GM19025 (cell line): ENCODE data around the gene CLCN7.
A peak's percentile ranks its signal among the peaks of the same experiment; 100 is the strongest.

Source experiments
- ATAC-seq: cut with Tn5 transposase; IDR thresholded peaks from one replicate; pipeline ENCODE4 v1.9.1; 2021; ENCODE audit warnings: mild to moderate bottlenecking, low read depth, moderate library complexity; ENCODE audit not compliant: unreplicated experiment

CLCN7 gene, protein sequence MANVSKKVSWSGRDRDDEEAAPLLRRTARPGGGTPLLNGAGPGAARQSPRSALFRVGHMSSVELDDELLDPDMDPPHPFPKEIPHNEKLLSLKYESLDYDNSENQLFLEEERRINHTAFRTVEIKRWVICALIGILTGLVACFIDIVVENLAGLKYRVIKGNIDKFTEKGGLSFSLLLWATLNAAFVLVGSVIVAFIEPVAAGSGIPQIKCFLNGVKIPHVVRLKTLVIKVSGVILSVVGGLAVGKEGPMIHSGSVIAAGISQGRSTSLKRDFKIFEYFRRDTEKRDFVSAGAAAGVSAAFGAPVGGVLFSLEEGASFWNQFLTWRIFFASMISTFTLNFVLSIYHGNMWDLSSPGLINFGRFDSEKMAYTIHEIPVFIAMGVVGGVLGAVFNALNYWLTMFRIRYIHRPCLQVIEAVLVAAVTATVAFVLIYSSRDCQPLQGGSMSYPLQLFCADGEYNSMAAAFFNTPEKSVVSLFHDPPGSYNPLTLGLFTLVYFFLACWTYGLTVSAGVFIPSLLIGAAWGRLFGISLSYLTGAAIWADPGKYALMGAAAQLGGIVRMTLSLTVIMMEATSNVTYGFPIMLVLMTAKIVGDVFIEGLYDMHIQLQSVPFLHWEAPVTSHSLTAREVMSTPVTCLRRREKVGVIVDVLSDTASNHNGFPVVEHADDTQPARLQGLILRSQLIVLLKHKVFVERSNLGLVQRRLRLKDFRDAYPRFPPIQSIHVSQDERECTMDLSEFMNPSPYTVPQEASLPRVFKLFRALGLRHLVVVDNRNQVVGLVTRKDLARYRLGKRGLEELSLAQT

DNA sequence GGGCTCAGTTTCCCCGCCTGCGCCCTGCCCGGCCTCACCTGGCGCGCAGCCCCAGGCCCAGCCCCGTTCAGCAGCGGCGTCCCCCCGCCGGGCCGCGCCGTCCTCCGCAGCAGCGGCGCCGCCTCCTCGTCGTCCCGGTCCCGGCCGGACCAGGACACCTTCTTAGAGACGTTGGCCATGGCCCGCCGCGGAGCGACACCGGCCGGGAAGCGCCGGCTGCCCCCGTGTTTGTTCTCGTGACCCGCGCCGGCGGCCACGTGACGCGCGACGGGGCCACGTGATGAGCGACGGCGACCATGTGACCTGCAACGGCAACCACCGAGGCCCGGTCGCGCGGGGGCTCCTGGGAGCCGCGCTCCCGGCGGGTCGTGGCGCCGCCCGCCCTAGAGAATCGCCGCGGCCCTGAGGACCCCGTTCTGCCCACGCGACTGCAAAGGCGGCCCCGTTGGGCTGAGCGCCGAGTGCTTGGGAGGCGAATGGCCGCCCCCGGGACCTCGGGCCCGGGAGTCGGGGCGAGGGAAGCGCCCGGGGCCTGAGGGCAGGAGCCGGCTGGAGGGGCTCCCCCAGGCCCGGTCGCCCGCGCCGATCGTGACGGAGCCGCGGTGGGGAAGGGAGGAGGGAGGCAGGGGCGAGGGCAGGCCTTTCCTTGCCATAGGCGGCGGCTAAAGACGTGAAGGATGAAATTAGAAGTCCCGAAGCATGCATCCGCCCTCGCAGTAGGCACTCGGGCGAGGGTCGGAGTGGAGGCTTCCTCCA, at the start of gene CLCN7:
TSS of gene CLCN7 (minus strand) at position 233 of the 756 bp plus-strand sequence. CDS start at position 179, 54 bp downstream.
- ATAC-seq, result peak; percentile 71

DNA sequence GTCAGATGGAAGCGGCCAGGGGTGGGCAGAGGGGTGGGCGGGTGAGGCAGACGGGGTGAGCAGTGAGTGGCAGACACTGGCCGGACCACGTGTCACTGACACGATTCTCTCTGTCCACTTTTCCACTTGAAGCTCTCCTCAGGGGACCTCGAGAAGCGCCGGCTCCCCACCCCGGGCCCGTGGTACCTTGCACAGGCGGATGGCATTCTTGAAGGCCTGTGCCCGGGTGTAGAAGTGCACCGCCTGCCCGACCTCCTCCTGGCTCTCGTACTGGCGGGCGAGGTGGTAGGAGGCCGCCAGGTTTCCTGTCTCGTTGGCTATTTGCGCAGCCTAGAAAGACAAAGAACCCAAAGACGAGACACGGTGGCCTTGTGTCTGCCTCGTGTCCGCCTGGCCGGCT, 49.5 kb upstream of the CLCN7 start:
- no peak for ATAC-seq

DNA sequence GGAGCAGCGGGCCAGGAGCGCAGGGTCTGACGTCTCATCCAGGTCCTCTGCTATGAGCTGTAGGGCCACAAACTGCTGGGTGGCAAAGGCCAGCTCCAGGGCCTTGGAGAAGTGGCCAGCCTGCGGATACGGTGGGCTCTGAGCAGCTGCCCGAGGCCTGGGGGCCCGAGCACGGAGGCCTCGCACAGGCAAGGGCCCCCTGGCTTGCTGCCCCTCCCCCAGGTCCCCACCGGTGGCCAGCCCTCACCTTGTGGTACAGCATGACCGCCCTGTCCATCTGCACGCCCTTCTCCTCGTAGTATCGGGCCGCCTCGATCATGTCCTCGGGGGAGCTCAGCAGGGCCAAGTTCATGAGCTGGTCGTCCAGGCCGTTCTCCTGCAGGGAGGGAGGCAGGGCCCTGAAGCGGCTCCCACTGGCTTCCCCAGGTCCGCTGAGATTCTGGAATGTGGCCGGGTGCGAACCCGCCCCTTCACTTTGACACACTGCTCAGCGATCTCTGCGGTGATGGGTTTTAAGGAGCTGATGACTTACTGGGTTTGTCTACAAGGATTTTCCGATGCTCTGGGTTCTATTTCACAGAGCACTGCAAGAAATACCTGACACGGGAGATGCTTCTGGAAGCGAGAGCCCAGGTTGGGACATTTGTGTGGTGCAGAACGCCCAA, 48.9 kb upstream of the CLCN7 start:
- ATAC-seq, result no peak

DNA sequence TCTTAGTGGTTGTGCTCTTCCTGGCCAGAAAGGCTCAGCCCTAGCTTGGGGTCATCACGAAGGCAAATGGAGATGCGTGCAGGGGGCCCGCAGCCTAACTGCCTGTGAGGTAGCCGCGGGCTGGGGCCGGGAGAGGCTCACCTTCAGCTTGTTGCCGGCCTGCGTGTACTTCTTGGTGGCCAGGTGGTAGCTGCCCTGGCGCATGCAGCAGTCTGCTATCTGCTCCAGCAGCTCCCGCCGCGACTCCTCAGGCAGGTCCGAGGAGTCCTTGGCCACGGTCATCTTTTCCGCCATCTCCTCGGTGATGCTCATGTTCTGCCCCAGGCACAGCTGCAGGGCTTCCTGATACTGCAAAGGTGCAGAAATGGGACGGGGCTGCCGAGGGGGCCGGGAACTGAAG, 45.6 kb upstream of the CLCN7 start:
- ATAC-seq, result no peak

DNA sequence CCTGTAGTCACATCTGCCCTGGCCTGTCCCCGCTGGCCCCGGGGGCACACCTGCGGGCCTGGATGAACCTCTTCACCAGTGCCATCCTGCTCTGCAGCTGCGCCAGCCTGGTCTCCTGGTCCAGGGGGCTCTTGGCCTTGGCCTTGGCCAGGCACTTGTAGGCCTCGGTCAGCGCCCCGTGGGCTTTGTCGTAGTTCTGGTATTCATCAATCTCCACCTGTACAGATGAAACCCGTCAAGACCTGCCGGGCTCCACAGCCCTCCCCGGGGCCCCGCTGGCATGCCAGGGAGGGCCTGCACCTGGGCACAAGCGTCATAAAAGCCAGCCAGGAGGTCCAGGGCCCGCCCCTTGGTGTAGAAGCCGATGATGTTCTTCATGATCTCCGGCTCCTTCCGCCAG, 45.0 kb upstream of the CLCN7 start:
- no peak for ATAC-seq

DNA sequence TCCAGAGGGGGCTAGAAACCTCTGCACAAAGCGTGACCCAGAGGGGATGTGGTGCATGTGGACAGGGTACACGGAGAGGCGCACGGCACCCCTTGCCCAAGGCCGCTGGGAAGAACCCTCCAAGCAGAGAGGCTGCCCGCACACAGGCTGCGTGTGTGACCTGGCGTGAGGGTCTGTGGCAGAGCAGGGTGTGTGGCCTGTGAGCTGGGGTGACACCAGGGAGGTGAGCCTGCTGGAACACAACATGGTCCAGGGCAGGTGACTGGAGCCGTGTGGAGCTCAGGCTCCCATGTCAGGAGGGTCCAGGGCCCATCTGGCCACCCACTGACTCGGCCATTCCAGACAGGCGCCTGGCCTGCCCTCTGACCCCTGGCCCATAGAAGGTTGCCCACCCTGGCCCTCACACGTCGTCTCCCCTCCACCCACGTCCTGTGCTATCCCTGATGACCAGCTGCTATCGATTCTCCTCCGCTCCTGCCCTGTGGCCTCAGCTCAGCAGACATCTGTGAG, 43.9 kb upstream of the CLCN7 start:
- ATAC-seq, result no peak

DNA sequence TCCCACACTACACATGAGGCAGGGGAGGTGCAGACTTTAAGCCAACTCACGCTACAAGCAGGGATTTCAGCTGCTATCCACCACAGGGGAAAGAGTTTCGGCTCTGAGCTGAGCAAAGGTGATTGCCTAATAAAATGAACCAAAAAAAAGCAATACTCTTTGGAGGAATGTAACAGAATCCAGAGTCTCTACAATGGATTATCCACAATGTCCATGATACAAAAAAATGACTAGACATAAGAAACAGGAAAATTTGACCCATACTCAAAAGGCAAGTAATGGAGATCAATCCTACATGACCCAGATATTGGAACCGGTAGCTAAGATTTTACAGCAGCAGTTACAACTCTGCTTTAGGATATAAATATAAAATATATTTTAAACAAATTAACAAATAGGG, 39.7 kb upstream of the CLCN7 start:
- ATAC-seq, result no peak

DNA sequence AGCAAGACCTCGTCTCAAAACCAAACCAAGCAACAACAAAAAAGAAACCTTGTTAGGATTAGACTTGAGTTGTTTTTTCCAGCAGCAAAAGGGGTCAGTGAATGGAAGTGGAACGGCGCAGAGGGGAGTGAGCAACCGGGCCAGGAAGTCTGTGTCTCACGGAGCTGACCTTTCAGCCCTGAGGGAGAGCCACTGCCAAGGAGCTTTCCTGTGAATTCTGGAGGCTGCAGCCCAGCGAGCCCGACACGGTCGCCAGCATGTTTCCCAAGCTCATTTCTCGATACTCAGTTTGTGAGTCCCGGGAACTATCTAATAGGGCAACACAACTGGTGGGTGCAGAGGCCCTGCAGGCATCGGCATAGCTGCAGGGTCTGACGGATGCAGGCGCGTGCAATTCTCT, 37.9 kb upstream of the CLCN7 start:
- no peak for ATAC-seq

DNA sequence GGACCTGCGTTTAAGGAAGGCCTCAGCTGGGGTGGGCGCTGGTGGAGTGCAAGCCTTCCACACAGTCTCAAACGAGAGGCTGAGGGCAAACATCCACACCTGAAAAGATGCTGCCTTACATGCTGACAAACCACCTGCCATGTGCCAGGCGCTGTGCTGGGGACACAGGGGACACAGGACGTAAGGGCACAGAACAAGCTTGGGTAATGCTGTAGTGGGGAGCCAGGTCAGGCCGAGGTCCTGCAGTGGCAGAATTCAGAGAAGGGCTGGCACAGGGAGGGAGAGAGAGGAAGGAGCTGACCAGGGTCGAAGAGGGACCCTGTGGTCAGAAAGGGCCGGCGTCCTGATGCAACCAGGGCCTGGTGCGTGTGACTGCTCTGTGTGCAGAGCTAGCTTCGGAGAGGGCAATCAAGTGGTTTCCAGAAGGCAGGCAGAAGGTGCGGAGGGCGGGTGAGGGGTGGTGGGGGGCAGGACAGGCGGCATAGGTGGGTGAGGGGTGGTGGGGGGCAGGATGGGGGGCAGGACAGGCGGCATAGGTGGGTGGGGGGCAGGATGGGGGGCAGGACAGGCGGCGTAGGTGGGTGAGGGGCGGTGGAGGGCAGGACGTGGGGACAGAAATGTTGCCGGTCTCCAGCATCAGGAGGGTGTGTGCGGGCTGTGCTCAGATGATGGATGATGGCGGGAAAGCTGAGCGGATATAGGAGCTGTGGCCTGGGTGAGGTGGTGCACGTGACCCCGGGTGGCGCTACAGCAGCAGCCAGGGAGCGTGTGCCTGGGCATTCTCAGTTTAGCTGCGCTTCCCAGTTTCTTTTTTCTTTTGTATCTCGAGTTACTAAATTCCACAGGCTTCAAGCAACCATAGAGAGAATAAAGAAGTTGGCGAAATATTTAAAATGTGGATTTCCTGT, 37.1 kb upstream of the CLCN7 start:
- ATAC-seq, result no peak

DNA sequence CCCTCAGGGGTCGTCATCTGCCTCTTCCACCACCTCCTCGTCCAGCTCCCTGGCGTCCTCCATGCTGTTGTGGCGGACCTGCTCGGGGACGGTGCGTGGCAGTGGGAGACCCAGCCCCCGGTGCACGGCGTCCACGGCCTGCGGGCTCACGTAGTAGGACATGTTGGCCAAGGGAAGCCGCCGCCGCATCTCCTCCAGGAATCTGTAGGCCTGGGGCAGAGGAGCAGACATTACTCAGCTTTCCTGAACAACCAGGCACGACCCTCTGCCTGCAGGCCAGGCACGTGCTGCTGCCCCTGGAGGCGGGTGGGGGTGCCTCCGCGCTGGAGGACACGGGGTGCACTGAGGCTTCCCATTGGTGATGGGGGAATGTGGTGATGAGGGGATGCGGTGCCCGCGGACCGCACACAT, 36.1 kb upstream of the CLCN7 start:
- ATAC-seq, result no peak

DNA sequence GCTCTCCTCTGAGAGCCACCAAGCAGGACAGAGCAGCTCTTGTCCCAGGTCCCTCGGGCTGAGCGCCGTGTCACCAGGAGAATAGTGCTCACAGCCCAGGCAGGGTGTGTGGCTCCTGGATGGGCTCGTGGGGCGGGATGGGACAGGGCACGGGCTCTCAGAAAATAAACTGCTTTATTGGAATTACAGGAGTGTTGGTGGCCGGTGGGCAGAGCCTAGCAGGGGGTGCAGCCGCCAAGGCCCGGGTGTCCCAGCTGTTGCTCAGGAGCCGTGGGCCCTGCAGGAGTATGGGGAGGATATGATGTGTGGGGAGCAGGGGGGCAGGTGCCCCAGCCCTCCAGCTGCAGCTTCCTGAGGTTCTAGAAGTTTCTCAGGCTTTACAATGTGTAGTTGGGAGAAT, 35.4 kb upstream of the CLCN7 start:
- ATAC-seq, result no peak

DNA sequence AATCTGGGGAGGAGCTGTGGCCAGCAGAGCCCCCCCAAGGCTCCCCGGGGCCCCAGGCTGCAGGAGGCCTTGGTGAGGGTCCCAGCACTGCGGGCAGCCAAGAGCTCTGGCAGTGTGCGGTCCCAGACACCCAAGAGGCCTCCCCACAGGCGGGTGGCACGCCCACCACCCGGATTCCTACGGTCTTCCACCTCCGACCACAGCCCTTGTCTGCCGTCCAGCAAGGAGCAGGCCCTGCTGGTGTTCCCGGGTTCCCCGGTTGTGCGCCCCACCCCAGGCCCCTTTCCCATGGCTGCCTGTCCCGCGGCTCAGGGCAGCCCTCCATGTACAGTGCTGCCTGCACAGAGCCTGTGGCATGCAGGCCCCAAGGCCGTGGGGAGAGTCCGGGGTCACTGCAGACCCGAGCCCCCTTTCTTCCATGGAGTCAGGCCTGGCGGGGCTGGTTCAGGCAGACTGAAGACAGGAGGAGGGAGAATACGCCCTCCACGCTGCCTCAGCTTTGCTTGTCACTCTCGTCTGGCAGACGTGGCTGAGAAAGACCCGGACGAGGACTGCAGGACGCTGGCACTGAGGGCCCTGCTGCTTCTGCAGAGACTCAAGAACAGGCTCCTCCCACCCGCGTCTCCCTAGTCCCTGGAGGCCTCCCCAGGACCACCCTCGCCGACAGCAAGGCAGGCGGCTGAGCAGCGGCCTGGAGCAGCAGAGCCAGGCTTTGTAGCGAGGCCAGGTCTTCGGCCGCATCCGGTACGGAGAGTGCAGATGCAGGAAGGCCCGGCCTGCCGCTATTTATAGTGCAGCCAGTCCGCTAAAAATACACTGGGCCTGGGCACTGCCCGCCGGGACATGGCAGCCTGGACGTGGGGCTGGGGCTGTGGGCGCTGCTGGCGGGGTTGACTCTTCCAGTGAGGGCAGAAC, 34.7 kb upstream of the CLCN7 start:
- ATAC-seq, result no peak

DNA sequence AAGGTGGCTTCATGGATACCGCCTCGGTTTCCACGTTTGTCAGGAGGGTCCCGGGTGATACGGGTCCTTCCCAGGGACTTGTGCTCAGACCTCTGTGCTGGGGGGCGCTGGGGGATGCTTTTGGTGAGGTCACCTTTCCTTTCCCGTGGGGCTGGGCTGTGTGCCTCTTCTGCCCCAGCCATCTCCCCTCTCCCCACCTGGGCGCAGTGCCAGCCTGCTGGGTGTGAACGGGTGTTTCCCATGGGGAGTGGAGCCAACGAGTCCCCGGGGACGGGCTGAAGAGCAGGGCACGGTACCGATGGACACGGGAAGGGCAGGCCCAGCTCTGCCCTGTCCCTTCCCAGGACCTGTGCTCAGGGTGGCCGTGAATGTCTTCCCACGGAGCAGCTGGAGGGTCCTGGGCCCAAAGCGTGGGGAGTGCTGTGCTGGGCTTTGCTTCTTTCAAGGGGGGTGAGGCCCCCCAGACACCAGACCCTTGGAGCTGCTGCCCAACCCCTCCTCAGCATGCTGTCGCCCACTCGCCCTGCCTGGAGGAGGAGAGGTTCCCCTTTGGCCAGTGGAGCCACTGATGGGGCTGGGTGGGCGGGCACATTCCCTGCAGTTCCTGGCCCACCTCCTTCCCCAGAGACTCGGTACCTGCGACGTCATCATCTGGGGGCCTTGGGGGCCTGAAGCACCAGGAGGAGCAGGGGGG, 33.8 kb upstream of the CLCN7 start:
- ATAC-seq, result no peak

DNA sequence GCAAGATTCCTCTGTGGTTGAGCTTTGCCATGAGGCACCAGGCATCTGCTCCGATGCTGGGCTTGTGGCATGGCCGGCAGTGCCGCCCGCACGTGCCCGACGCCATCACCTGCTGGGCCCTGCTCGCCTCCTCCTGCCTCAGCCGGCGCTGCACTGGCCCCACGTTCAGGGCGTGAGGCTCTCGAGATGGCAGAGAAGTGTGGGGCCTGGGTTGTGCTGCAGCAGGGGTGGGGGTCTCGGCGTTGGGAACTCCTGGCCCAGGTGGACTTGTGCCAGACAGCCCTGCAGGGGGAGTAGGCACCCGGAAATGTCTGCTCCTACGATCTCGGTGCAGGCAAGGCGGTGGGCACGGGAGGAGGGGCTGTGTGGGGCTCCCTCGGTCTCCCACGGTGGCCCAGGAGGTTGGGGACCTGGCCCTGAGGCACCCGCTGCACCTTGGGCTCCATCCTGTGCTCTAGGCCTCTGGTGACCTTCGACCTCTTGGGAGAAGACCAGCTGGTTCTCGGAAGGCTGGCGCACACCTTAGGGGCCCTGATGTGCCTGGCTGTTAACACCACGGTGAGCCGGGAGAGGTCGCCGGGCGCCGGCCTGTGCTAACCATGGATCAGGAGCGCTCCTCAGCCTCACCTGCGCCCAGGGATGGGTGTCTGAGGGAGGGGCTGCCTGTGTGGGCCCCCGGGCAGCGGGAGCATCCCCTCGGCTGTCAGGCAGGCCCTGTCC, 31.8 kb upstream of the CLCN7 start:
- ATAC-seq, result no peak

DNA sequence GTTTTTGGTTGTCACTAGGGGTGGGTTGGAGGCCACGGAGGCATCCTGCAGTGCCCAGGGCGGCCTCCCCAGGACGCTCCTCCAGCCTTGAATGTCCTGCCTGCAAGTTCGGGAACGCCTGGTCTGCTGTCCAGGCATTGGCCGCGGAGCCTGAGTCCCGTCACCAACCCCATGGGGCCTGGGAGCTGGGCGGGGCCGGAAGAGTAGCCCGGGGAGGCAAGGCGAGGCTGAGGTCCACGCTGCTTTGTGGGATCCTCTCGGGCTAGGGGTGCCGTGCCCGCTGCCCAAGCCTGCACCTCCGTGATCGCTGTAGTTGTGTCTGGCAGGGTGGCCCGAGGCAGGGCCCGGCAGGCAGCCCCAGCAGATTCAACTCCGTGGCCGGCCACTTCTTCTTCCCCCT, 31.1 kb upstream of the CLCN7 start:
- ATAC-seq, result no peak

DNA sequence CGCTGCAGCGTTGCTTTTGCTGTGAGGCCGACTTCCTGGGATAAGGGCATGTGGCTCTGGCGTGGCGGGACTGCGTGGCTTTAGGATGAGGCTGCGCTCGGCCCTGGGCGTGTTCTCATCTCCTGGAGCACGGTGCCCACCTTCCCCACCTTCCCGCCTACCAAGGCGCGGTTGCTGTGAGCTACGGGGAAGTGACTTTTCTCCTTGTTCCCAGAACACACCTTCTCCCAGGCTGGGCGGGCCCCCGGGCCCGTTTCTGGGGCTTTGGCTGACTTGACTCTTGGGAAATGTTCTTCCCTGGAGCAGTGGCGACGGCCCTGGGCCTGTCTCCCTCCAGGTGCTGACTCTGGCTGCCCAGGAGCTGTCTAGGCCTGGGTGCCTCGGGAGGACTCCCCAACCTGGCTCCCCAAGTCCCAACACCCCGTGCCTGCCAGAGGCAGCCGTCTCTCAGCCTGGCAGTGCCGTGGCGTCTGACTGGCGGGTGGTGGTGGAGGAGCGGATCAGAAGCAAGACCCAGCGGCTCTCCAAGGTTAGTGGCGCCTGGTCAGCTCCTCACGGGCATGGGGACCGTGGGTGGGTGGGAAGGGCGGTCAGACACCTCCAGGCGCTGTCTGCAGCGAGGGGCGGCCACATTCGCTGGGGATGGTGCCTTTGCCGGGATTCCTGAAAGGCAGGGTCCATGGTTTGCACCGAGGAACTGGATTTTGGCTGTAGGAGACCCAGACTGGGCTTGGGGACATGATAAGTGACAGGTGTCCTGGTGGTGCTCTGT, 30.4 kb upstream of the CLCN7 start:
- ATAC-seq, result no peak
